B cell (primary cell): Measurements from ENCODE around the gene GALR2. TPM values are rescaled to one million over a fixed set of nuclear protein-coding genes. Genes with fewer than 3 reads are reported as not detected.

Experiments
- ATAC-seq: fragments of 200-7000 bp; cut with Tn5 transposase; one replicate; pipeline ENCODE4 v1.10.0; 2021; ENCODE audit warnings: low read depth, mild to moderate bottlenecking, moderate number of reproducible peaks, moderate library complexity
- CTCF ChIA-PET: fragments of 350-600 bp; sonication (Branson Sonifier 250); formaldehyde crosslinking; loops from one replicate; lab custom pipeline; 2021; ENCODE audit warnings: antibody characterized with exemption, inconsistent platforms; lab: Charles Lee
- POLR2A ChIA-PET: fragments of 350-600 bp; sonication (Branson Sonifier 250); formaldehyde crosslinking; loops from one replicate; lab custom pipeline; 2021; ENCODE audit warnings: antibody characterized with exemption; lab: Charles Lee
- DNase-seq: peaks from one replicate; pipeline ENCODE4 v3.0.0; 2013
- H2AFZ ChIP-seq: 2 replicates; pipeline ENCODE4 v1.6.1; 2012; ENCODE audit warnings: mild to moderate bottlenecking, low read depth, low read length; ENCODE audit not compliant: insufficient read depth, poor library complexity, severe bottlenecking
- H3K27ac ChIP-seq, 2 donors: 1 replicate in 1 of 2; 2 replicates in 1 of 2; pipeline ENCODE4 v1.5.1; 2012 to 2013; ENCODE audit warnings: low read length in 2 of 2, mild to moderate bottlenecking in 2 of 2, moderate library complexity in 1 of 2
- H3K27me3 ChIP-seq, 4 experiments: fragments of 200-600 bp in 1 of 4; sonication (generic) in 1 of 4; replicated peaks in 1 of 4; 1 replicate in 2 of 4; 2 replicates in 2 of 4; pipeline versions ENCODE4 v1.6.1 to v1.7.0; 2013 to 2016; ENCODE audit warnings: low read length in 3 of 4, mild to moderate bottlenecking in 2 of 4, mixed read lengths in 1 of 4, moderate library complexity in 1 of 4; ENCODE audit not compliant: insufficient read depth in 4 of 4, control insufficient read depth in 3 of 4; ENCODE audit errors: control extremely low read depth in 1 of 4
- H3K36me3 ChIP-seq, 2 experiments: replicated peaks in 1 of 2; 1 replicate in 1 of 2; 2 replicates in 1 of 2; pipeline versions ENCODE4 v1.6.1 to v1.7.1; 2013; ENCODE audit warnings: low read length in 1 of 2; ENCODE audit not compliant: insufficient read depth in 2 of 2, control insufficient read depth in 1 of 2; ENCODE audit errors: control extremely low read depth in 1 of 2, extremely low read depth in 1 of 2
- H3K4me1 ChIP-seq, 2 donors: fragments of 200-600 bp in 1 of 2; sonication (generic) in 1 of 2; 1 replicate in 1 of 2; 2 replicates in 1 of 2; pipeline versions ENCODE4 v1.5.1 to v1.6.1; 2013 to 2017; ENCODE audit warnings: low read length in 2 of 2; ENCODE audit not compliant: control insufficient read depth in 2 of 2, insufficient read depth in 2 of 2
- H3K4me2 ChIP-seq: replicated peaks from 2 replicates; pipeline ENCODE3; 2012; ENCODE audit warnings: mild to moderate bottlenecking, low read depth, low read length; ENCODE audit not compliant: poor library complexity, severe bottlenecking
- H3K4me3 ChIP-seq, 5 experiments: fragments of 200-600 bp in 1 of 5; sonication (generic) in 1 of 5; 1 replicate in 3 of 5; 2 replicates in 2 of 5; pipeline versions ENCODE4 v1.5.1 to v1.7.0; 2011 to 2016; ENCODE audit warnings: low read length in 4 of 5, mild to moderate bottlenecking in 4 of 5, low read depth in 2 of 5, control low read depth in 1 of 5, moderate library complexity in 1 of 5; ENCODE audit not compliant: insufficient read depth in 1 of 5; ENCODE audit errors: control extremely low read depth in 1 of 5, extremely low read depth in 1 of 5
- H3K79me2 ChIP-seq: fragments of 200-600 bp; sonication (generic); one replicate; pipeline ENCODE4 v1.6.0; 2016; ENCODE audit warnings: low read length; ENCODE audit not compliant: control insufficient read depth, insufficient read depth
- H3K9ac ChIP-seq: fragments of 200-600 bp; sonication (generic); 2 replicates; pipeline ENCODE4 v1.6.1; 2017; ENCODE audit warnings: mild to moderate bottlenecking, low read length, moderate library complexity
- H3K9me3 ChIP-seq, 3 donors: one replicate each; pipeline versions ENCODE4 v1.6.1 to v1.7.1; 2013; ENCODE audit warnings: low read length in 2 of 3; ENCODE audit not compliant: control insufficient read depth in 2 of 3, insufficient read depth in 1 of 3; ENCODE audit errors: control extremely low read depth in 1 of 3
- H4K20me1 ChIP-seq: 2 replicates; pipeline ENCODE4 v1.6.0; 2012; ENCODE audit warnings: mild to moderate bottlenecking, low read length; ENCODE audit not compliant: insufficient read depth, control insufficient read depth, poor library complexity, severe bottlenecking
- H3K27ac Mint-ChIP-seq: one replicate; pipeline ENCODE4 v1.8.0; 2021; ENCODE audit warnings: mixed read lengths
- H3K27me3 Mint-ChIP-seq: one replicate; pipeline ENCODE4 v1.8.0; 2021; ENCODE audit warnings: mixed read lengths
- H3K4me1 Mint-ChIP-seq: one replicate; pipeline ENCODE4 v1.8.0; 2021; ENCODE audit warnings: mixed read lengths
- H3K4me3 Mint-ChIP-seq: one replicate; pipeline ENCODE4 v1.8.0; 2021; ENCODE audit warnings: mixed read lengths
- H3K9me3 Mint-ChIP-seq: one replicate; pipeline ENCODE4 v1.8.0; 2022; ENCODE audit warnings: mixed read lengths; ENCODE audit not compliant: insufficient read depth
- CTCF ChIP-seq: fragments of 200-600 bp; IDR thresholded peaks from one replicate; pipeline ENCODE4 v1.8.0; 2022; ENCODE audit warnings: antibody characterized with exemption, mild to moderate bottlenecking
- EZH2 ChIP-seq: IDR thresholded peaks from 2 replicates; pipeline ENCODE4 v1.6.1; 2012; ENCODE audit warnings: borderline replicate concordance, low read depth, mild to moderate bottlenecking, moderate library complexity, low read length; ENCODE audit not compliant: insufficient read depth, poor library complexity, severe bottlenecking
- WGBS: methylation state at CpG from one replicate; pipeline ENCODE4 v1.1.5; 2013; ENCODE audit warnings: missing lambda C conversion rate; ENCODE audit not compliant: insufficient coverage; 5-methylcytosine and 5-hydroxymethylcytosine counted together
- intact Hi-C: fragments of 100-400 bp; cut with micrococcal nuclease; formaldehyde crosslinking; loops from one replicate; pipeline ENCODE4 v1.10.0; 2022
- polyA plus RNA-seq: library from polyadenylated mRNA; depleted of rRNA; stranded (reverse); fragments of >200 nt; gene quantifications from 2 replicates; pipeline ENCODE4 v1.2.3, GENCODE V29; 2012
- total RNA-seq, 2 donors: library from RNA; stranded (reverse); fragments of 120-200 nt in 1 of 2; gene quantifications; 1 replicate in 1 of 2; 2 replicates in 1 of 2; pipeline versions ENCODE4 v1.2.3 to v1.2.4, GENCODE V29; 2013 to 2022

The GALR2 gene
- total and polyA plus RNA-seq, 2 donors (not counting 1 experiment from before 2014, with no cell fraction given), result 0.42 to 1.2 TPM

GRCh38 chr17:76085066-76085730 lies 10.6 kb downstream of the GALR2 start:
- H3K36me3 ChIP-seq, result peaks cover 0 to 70% of the 10 kb centered on the region in 2 experiments
- H3K4me3 ChIP-seq, result no peak overlapping the region
- H3K79me2 ChIP-seq, result no peaks in the 10 kb centered on the region
- ATAC-seq, result no peak
- intact Hi-C loops, result no loop called here
- H4K20me1 ChIP-seq, result peaks cover 4% of the 10 kb centered on the region
- no peak overlapping the region for H3K27ac ChIP-seq
- peaks cover 3% of the 10 kb centered on the region for H3K4me1 Mint-ChIP-seq
- no peaks in the 10 kb centered on the region for H3K27me3 Mint-ChIP-seq
- no peak overlapping the region for H3K27ac Mint-ChIP-seq
- H3K27me3 ChIP-seq, result no peaks in the 10 kb centered on the region
- WGBS, result 93% methylated on average over 13 of the region's 17 CpGs
- ChIA-PET POLR2A (no interaction called here), CTCF (interaction anchor here (0.9 kb wide), 1 partner anchor 36 kb away, joined by 3 read pairs; no protein-coding TSS in a partner anchor)
- TF ChIP-seq CTCF (no peak), EZH2 (no peak)
- H2AFZ ChIP-seq, result no peak overlapping the region
- H3K4me3 Mint-ChIP-seq, result no peak overlapping the region
- H3K9ac ChIP-seq, result no peak overlapping the region
- no peak for DNase-seq
- no peaks in the 10 kb centered on the region for H3K9me3 Mint-ChIP-seq
- no peak overlapping the region for H3K4me2 ChIP-seq
- peaks cover 0 to 2% of the 10 kb centered on the region in 2 donors for H3K4me1 ChIP-seq
- H3K9me3 ChIP-seq, result no peaks in the 10 kb centered on the region

DNA sequence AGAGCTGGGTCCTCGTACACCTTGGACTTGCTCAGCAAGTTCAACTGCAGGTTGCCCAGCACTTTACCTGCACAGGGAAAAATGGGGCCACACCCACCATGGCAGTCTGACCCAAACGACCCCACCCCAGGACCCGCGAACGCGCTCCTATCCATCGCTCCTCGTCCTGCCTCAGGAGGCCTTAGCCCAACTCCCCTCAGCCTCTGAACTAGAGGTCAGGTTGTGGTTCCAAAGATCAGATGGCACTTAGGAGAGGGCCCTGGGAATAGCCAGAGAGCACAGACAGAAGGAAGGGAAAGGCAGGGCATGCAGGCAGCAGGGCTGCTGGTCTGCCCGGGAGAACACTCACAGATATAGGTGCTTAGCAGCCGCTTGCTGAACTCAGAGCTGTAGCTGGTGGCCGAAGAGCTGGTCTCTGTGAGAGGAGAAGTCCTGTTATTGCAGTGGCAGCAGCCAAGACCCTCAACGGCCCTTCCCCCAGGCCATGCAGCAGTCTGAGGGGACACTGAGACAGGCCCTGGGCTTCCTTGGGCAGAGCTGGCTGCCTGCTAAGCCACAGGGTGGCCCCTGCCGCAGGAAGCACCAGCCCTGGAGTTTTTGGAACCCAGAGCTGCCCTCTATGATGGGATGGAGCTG lies 11.3 kb downstream of the GALR2 start:
- TF ChIP-seq EZH2 (no peak), CTCF (no peak)
- H3K27ac ChIP-seq, result no peak overlapping the region
- H3K4me2 ChIP-seq, result no peak overlapping the region
- POLR2A ChIA-PET, result no interaction called here
- CTCF ChIA-PET, result interaction anchor here (0.9 kb wide), 1 partner anchor 36 kb away, joined by 3 read pairs; no protein-coding TSS in a partner anchor
- H3K9me3 Mint-ChIP-seq, result no peaks in the 10 kb centered on the region
- intact Hi-C loops, result no loop called here
- no peak overlapping the region for H3K4me3 Mint-ChIP-seq
- H3K36me3 ChIP-seq, result peaks cover 0 to 75% of the 10 kb centered on the region in 2 experiments
- 97% methylated on average over 6 of the region's 13 CpGs for WGBS
- H3K27ac Mint-ChIP-seq, result no peak overlapping the region
- no peaks in the 10 kb centered on the region for H3K4me1 ChIP-seq
- no peaks in the 10 kb centered on the region for H3K79me2 ChIP-seq
- H3K4me1 Mint-ChIP-seq, result peaks cover 2% of the 10 kb centered on the region
- H4K20me1 ChIP-seq, result peaks cover 10% of the 10 kb centered on the region
- no peak overlapping the region for H2AFZ ChIP-seq
- no peaks in the 10 kb centered on the region for H3K9me3 ChIP-seq
- no peak overlapping the region for H3K4me3 ChIP-seq
- no peak for DNase-seq
- no peak overlapping the region for H3K9ac ChIP-seq
- H3K27me3 Mint-ChIP-seq, result no peaks in the 10 kb centered on the region
- no peak for ATAC-seq
- no peaks in the 10 kb centered on the region for H3K27me3 ChIP-seq
